ES-I3 (cell line): Measurements from ENCODE around the gene MSLN.

ENCODE experiments used
- H3K36me3 ChIP-seq: 2 replicates; pipeline ENCODE4 v1.6.1; 2013; ENCODE audit warnings: mild to moderate bottlenecking, low read length, control low read depth, moderate library complexity; ENCODE audit not compliant: insufficient read depth
- H3K4me1 ChIP-seq: 2 replicates; pipeline ENCODE4 v1.6.1; 2013; ENCODE audit warnings: mild to moderate bottlenecking, control low read depth, low read length; ENCODE audit not compliant: insufficient read depth
- H3K9ac ChIP-seq: 2 replicates; pipeline ENCODE4 v1.6.1; 2013; ENCODE audit warnings: low read depth, mild to moderate bottlenecking, low read length, moderate library complexity
- H3K9me3 ChIP-seq: 2 replicates; pipeline ENCODE4 v1.6.1; 2013; ENCODE audit warnings: mild to moderate bottlenecking, low read length, moderate library complexity; ENCODE audit not compliant: control insufficient read depth, insufficient read depth

Gene MSLN

GRCh38 chr16:808085-808386, 47.5 kb downstream of the MSLN start:
- H3K36me3 ChIP-seq, result no peaks in the 10 kb centered on the region
- no peaks in the 10 kb centered on the region for H3K9me3 ChIP-seq
- H3K4me1 ChIP-seq, result peaks cover 5% of the 10 kb centered on the region; the same call in 1 of the 2 replicates
- H3K9ac ChIP-seq, result peak overlapping the region; percentile 74

DNA sequence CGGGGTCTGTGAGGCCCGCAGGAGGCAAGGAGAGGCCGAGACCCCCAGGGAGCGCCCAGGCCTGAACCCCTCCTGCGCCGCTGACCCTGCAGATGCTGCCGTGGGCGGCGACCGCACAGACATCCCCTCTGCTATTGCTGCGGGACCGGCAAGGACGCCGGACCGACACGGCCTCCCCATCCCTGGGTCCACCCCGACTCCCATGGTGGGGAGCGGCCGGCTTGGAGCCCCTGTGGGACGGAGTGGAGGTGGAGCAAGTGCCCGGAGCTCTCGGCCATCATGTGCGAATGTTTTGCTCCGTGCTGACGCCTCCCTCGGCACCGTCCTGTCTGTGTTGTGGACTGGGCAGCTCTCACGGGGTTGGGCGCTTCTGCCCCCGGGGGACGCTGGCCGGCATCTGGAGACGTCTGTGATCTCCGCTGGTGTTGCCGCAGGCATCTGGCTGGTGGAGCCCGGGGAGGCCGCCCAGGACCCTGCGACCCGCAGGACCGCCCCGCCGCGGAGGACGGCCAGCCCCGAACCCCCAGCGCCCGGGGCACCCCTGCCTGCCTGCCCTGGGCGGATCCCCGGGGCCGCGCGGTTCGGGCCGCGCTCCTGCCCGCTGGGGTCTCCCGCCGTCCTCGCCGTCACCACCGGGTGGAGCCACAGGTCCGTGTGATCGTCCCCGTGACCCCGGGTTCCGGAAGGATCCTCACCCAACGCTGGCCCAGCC, 52.8 kb downstream of the MSLN start:
- Histone ChIP-seq H3K4me1 (peaks cover 4% of the 10 kb centered on the region; the same call in 1 of the 2 replicates), H3K9ac (peak overlapping the region; percentile 37), H3K36me3 (no peaks in the 10 kb centered on the region), H3K9me3 (no peaks in the 10 kb centered on the region)

DNA sequence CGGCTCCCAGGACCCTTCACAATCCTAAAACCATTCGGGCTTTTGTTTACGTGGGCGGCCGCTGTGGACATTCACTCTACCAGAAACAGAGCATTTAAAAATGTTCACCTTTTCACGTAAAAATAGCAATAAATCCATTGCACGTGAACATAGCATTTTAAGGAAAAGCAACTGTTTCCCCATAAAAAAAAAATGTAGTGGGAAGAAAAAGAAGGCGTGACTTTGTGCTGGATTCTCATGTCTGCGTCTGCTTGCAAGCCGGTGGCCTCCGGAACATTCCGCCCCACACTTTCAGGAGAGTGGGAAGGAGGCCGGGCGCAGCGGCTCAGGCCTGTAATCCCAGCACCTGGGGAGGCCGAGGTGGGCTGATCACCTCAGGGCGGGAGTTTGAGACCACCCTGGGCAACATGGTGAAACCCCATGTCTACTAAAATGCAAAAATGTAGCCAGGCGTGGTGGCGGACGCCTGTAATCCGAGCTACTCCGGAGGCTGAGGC, 53.4 kb downstream of the MSLN start:
- Histone ChIP-seq H3K4me1 (peaks cover 4% of the 10 kb centered on the region; the same call in 1 of the 2 replicates), H3K36me3 (no peaks in the 10 kb centered on the region), H3K9ac (peak overlapping the region; percentile 37), H3K9me3 (no peaks in the 10 kb centered on the region)

DNA sequence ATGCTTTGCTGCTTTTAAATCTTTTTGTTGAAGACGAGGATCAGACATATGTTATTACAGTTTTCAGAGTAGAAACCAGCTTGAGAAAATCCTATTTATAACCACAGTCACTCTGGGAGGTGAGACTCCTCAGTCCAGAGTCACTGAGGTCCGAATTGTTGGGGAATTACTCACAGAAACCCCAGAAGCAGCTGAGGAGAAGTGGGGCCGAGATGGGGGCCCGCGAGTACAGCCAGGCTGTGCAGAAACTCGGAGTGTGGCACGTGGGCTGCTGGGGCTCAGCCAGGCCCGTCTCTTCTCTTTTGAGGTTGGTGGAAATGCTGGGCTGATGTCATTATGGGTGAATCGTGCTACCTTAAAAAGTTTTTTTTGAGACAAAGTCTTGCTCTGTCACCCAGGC, 54.4 kb downstream of the MSLN start:
- H3K36me3 ChIP-seq, result no peaks in the 10 kb centered on the region
- no peaks in the 10 kb centered on the region for H3K9me3 ChIP-seq
- peaks cover 4% of the 10 kb centered on the region; the same call in 1 of the 2 replicates for H3K4me1 ChIP-seq
- H3K9ac ChIP-seq, result no peak overlapping the region

DNA sequence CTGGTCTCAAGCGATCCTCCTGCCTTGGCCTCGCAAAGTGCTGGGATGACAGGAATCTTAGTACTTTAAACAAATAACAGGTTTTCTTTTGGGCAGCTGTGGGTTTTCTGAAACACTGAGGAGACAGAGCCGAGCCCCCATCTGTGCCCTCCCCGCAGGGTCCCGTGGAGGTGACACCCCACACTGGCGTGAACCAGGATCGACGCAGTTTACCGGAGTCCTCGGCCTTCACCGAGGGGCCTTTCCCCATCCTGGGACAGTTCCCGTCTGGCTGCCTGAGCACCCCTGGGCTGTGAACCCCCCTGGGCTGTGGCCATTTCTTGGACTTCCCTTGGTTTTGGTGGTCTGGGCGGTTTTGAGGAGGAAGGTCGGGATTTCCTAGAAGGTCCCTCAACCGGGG, 55.3 kb downstream of the MSLN start:
- Histone ChIP-seq H3K9ac (no peak overlapping the region), H3K4me1 (peaks cover 4% of the 10 kb centered on the region; the same call in 1 of the 2 replicates), H3K36me3 (no peaks in the 10 kb centered on the region), H3K9me3 (no peaks in the 10 kb centered on the region)

GRCh38 chr16:817001-817906, 56.7 kb downstream of the MSLN start:
- peaks cover 4% of the 10 kb centered on the region; the same call in 1 of the 2 replicates for H3K4me1 ChIP-seq
- H3K36me3 ChIP-seq, result no peaks in the 10 kb centered on the region
- no peaks in the 10 kb centered on the region for H3K9me3 ChIP-seq
- no peak overlapping the region for H3K9ac ChIP-seq

- Histone ChIP-seq H3K36me3 (no peaks in the 10 kb centered on the region), H3K4me1 (peaks cover 4% of the 10 kb centered on the region; the same call in 1 of the 2 replicates), H3K9ac (no peak overlapping the region)
Observed at GRCh38 chr16:818132-818531, 57.6 kb downstream of the MSLN start.

More at GRCh38 chr16:818132-818531, 57.6 kb downstream of the MSLN start:
- no peaks in the 10 kb centered on the region for H3K9me3 ChIP-seq
